Loucy (cell line): ENCODE results near the gene SNRPD1.

Experiments used
- H2AFZ ChIP-seq: fragments of 200-600 bp; sonication (generic); 2 replicates; pipeline ENCODE4 v1.6.0; 2016; ENCODE audit warnings: antibody characterized with exemption, mild to moderate bottlenecking, low read length, moderate library complexity
- H3F3A ChIP-seq: fragments of 200-600 bp; 2 replicates; pipeline ENCODE4 v1.6.0; 2016; ENCODE audit warnings: antibody characterized with exemption, low read depth, mild to moderate bottlenecking
- H3K27me3 ChIP-seq: fragments of 200-600 bp; sonication (generic); 2 replicates; pipeline ENCODE4 v1.6.1; 2014; ENCODE audit warnings: low read length, mild to moderate bottlenecking; ENCODE audit not compliant: insufficient read depth, poor library complexity, severe bottlenecking
- H3K36me3 ChIP-seq: fragments of 200-600 bp; sonication (generic); 2 replicates; pipeline ENCODE4 v1.6.1; 2016; ENCODE audit warnings: low read length; ENCODE audit not compliant: insufficient read depth
- H3K4me1 ChIP-seq: fragments of 200-600 bp; sonication (generic); 2 replicates; pipeline ENCODE4 v1.5.1; 2014; ENCODE audit warnings: low read length, mild to moderate bottlenecking; ENCODE audit not compliant: insufficient read depth, poor library complexity, severe bottlenecking
- H3K4me2 ChIP-seq: fragments of 200-600 bp; sonication (generic); 2 replicates; pipeline ENCODE4 v1.6.0; 2014; ENCODE audit warnings: antibody characterized with exemption, low read length, low read depth, mild to moderate bottlenecking; ENCODE audit not compliant: poor library complexity, severe bottlenecking
- H3K4me3 ChIP-seq: fragments of 200-600 bp; sonication (generic); 2 replicates; pipeline ENCODE4 v1.5.1; 2014; ENCODE audit warnings: low read length, mild to moderate bottlenecking, mixed read lengths; ENCODE audit not compliant: poor library complexity, severe bottlenecking
- H3K79me2 ChIP-seq: fragments of 200-600 bp; sonication (generic); 2 replicates; pipeline ENCODE4 v1.6.1; 2014; ENCODE audit warnings: low read length; ENCODE audit not compliant: insufficient read depth
- H3K9ac ChIP-seq: fragments of 200-600 bp; sonication (generic); 2 replicates; pipeline ENCODE4 v1.6.0; 2014; ENCODE audit warnings: mild to moderate bottlenecking, low read depth, low read length, moderate library complexity; ENCODE audit not compliant: poor library complexity, severe bottlenecking
- H3K9me2 ChIP-seq: fragments of 200-600 bp; sonication (generic); replicated peaks from 2 replicates; pipeline ENCODE4 v1.6.1; 2016; ENCODE audit warnings: low read depth, low read length, mixed read lengths
- H3K9me3 ChIP-seq: fragments of 200-600 bp; sonication (generic); 2 replicates; pipeline ENCODE4 v1.6.1; 2014; ENCODE audit warnings: mild to moderate bottlenecking, antibody characterized with exemption, low read length, low read depth; ENCODE audit not compliant: insufficient read depth
- H4K20me1 ChIP-seq: fragments of 200-600 bp; sonication (generic); 2 replicates; pipeline ENCODE4 v1.6.0; 2014; ENCODE audit warnings: antibody characterized with exemption, low read length, mild to moderate bottlenecking; ENCODE audit not compliant: insufficient read depth, poor library complexity, severe bottlenecking
- CTCF ChIP-seq: fragments of 200-600 bp; sonication (generic); conservative IDR thresholded peaks from 2 replicates; pipeline ENCODE4 v1.5.1; 2014; ENCODE audit warnings: mild to moderate bottlenecking, antibody characterized with exemption, low read length
- EZH2phosphoT487 ChIP-seq: fragments of 200-600 bp; IDR thresholded peaks from 2 replicates; pipeline ENCODE4 v1.6.1; 2018; ENCODE audit warnings: antibody characterized with exemption, mild to moderate bottlenecking, moderate library complexity, borderline replicate concordance

Gene SNRPD1

GRCh38 chr18:21652073-21652472, 40.0 kb downstream of the SNRPD1 start:
- Histone ChIP-seq H3K79me2 (no peaks in the 10 kb centered on the region), H3K9ac (no peak overlapping the region), H2AFZ (no peak overlapping the region), H3K9me2 (no peaks in the 10 kb centered on the region), H3F3A (no peaks in the 10 kb centered on the region), H3K36me3 (peaks cover 3% of the 10 kb centered on the region; the same call in 1 of the 2 replicates), H3K4me2 (no peak overlapping the region), H4K20me1 (no peaks in the 10 kb centered on the region), H3K4me1 (no peaks in the 10 kb centered on the region), H3K4me3 (no peak overlapping the region), H3K9me3 (no peaks in the 10 kb centered on the region), H3K27me3 (no peaks in the 10 kb centered on the region)
- TF ChIP-seq CTCF (no peak), EZH2phosphoT487 (no peak)

- H3K36me3 ChIP-seq, result peaks cover 3% of the 10 kb centered on the region; the same call in 1 of the 2 replicates
These were observed 41.2 kb downstream of the SNRPD1 start for GRCh38 chr18:21653361-21653760.

GRCh38 chr18:21656402-21656801, 44.3 kb downstream of the SNRPD1 start:
- TF ChIP-seq CTCF (no peak), EZH2phosphoT487 (no peak)

More at GRCh38 chr18:21653361-21653760, 41.2 kb downstream of the SNRPD1 start:
- no peaks in the 10 kb centered on the region for H4K20me1 ChIP-seq
- TF ChIP-seq EZH2phosphoT487 (no peak), CTCF (no peak)
- H3K27me3 ChIP-seq, result no peaks in the 10 kb centered on the region
- no peaks in the 10 kb centered on the region for H3F3A ChIP-seq
- no peak overlapping the region for H2AFZ ChIP-seq
- H3K9me2 ChIP-seq, result no peaks in the 10 kb centered on the region
- H3K4me2 ChIP-seq, result no peak overlapping the region
- no peak overlapping the region for H3K9ac ChIP-seq
- H3K4me1 ChIP-seq, result no peaks in the 10 kb centered on the region
- no peaks in the 10 kb centered on the region for H3K9me3 ChIP-seq
- H3K4me3 ChIP-seq, result no peak overlapping the region
- H3K79me2 ChIP-seq, result no peaks in the 10 kb centered on the region

More at GRCh38 chr18:21656402-21656801, 44.3 kb downstream of the SNRPD1 start:
- Histone ChIP-seq H3K9me3 (no peaks in the 10 kb centered on the region), H2AFZ (no peak overlapping the region), H3K4me3 (no peak overlapping the region), H3F3A (no peaks in the 10 kb centered on the region), H3K36me3 (peaks cover 2% of the 10 kb centered on the region; the same call in 1 of the 2 replicates), H3K4me1 (no peaks in the 10 kb centered on the region), H3K9me2 (no peaks in the 10 kb centered on the region), H3K79me2 (no peaks in the 10 kb centered on the region), H3K4me2 (no peak overlapping the region), H3K27me3 (no peaks in the 10 kb centered on the region), H4K20me1 (no peaks in the 10 kb centered on the region), H3K9ac (no peak overlapping the region)
